ENCODE measurements around the gene KCTD5.

GRCh38 chr16:2664574-2664982 lies 17.7 kb upstream of the KCTD5 start:
- TF ChIP-seq CTCF (IDR thresholded peaks at IDR 0.05) (no peak), EZH2phosphoT487 (IDR thresholded peaks at IDR 0.05) (no peak), EZH2 (IDR thresholded peaks at IDR 0.05) (no peak)

All from neural progenitor cell (in vitro differentiated cells).